ENCODE data around the gene C12orf60. TPM values are rescaled to one million over a fixed set of nuclear protein-coding genes. Genes with fewer than 3 reads are reported as not detected.

The C12orf60 gene
- total and polyA plus RNA-seq, 2 of the 8 experiments (the other 6 are each of a cell fraction or from before 2014, with no cell fraction given): 1.2 to 1.5 TPM

DNA sequence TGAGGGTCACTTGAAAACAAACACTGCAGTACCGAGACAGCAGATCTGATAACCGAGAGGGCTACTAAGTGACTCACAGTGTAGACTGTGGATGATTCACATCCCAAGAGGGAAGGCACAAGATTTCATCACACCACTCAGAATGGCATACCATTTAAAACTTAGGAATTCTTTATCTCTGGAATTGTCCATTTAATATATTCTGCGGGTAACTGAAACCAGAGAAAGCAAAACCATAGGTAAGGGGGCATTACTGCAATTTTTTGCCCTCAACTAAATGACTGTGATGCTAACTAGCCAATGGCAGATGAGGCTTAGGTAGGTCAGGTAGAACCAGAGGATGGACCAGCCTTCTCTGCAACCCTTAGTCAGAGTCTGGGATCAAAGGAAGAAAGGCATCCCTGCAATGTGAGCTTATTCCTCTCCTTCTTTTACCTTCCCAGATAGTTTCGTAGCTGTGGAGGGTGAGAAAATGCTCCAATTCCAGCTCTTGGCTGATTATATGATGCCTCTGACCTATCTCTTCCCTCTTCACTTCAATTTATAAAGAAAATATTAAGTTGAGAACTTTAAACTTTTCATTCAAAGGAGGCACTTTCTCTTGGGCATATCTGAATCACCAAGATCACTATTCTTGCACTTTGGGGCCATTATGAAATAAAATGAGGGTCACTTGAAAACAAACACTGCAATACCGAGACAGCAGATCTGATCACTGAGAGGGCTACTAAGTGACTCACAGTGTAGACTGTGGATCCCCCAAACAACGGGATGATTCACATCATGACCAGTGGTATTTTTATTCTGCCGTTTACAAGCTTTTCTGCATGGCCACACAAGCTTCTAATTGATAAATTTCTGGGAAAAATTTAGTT lies 33.1 kb downstream of the C12orf60 start:
- POLR2A ChIA-PET (ENCODE audit: partially characterized antibody): no interaction called here
- no peak for FAIRE-seq

More for the DNA sequence above, 33.1 kb downstream of the C12orf60 start:
- H3K27ac ChIP-seq (ENCODE audit: low read depth, low read length): no peak overlapping the region
- H2BK12ac ChIP-seq (ENCODE audit: low read depth, low read length): no peak overlapping the region
- H3K23ac ChIP-seq (ENCODE audit: insufficient read length): no peak overlapping the region
- H2BK5ac ChIP-seq (ENCODE audit: low read depth, low read length): no peak overlapping the region
- no peak overlapping the region for H4K5ac ChIP-seq (ENCODE audit: insufficient read length, low read depth, low read length)
- TF ChIP-seq EZH2 (IDR thresholded peaks at IDR 0.05; ENCODE audit: low read depth, low read length, severe bottlenecking): no peak
- no peak for TF ChIP-seq TAF7 (optimal IDR thresholded peaks at IDR 0.05; ENCODE audit: borderline replicate concordance, low read depth, low read length)
- no peak for TF ChIP-seq POLR2A (IDR thresholded peaks at IDR 0.05; ENCODE audit: control extremely low read depth in 1 of 2, low read depth in 2 of 2, low read length in 2 of 2)
- TF ChIP-seq, protein P1, sequence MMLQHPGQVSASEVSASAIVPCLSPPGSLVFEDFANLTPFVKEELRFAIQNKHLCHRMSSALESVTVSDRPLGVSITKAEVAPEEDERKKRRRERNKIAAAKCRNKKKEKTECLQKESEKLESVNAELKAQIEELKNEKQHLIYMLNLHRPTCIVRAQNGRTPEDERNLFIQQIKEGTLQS (IDR thresholded peaks at IDR 0.05; ENCODE audit: insufficient read depth, low read depth, low read length): no peak
- no peak for TF ChIP-seq RXRA (IDR thresholded peaks at IDR 0.05; ENCODE audit: insufficient read depth, low read depth, low read length)
- no peak for TF ChIP-seq TBP (IDR thresholded peaks at IDR 0.05; ENCODE audit: low read depth, low read length)
- TF ChIP-seq KDM5A (IDR thresholded peaks at IDR 0.05; ENCODE audit: low read length): no peak
- TF ChIP-seq PHF8 (conservative IDR thresholded peaks at IDR 0.05; ENCODE audit: low read depth, low read length): no peak
- TF ChIP-seq POU5F1 (IDR thresholded peaks at IDR 0.05; ENCODE audit: low read depth, low read length): no peak
- no peak for TF ChIP-seq NRF1 (IDR thresholded peaks at IDR 0.05; ENCODE audit: low read depth, low read length)
- CTCF ChIA-PET (ENCODE audit: partially characterized antibody): interaction anchor here (0.9 to 1.9 kb wide), 5 partner anchors 11 to 753 kb away, joined by 3 to 8 read pairs (median 5); no protein-coding TSS in a partner anchor
- no peaks in the 10 kb centered on the region for H3K79me2 ChIP-seq (ENCODE audit: control insufficient read depth in 1 of 2, insufficient read depth in 2 of 2, low read length in 2 of 2)
- H3K18ac ChIP-seq (ENCODE audit: extremely low read depth, low read length): no peak overlapping the region
- no peak overlapping the region for H3K4me3 ChIP-seq (ENCODE audit: extremely low read depth in 1 of 4, insufficient read depth in 2 of 4, low read depth in 3 of 4, low read length in 4 of 4)
- 92% methylated on average over 7 of the region's 7 CpGs; no CpG with 5 or more reads in 1 of the 2 experiments for whole genome bisulfite sequencing, 2 experiments (ENCODE audit: extremely low coverage in 1 of 2, insufficient coverage in 1 of 2, insufficient read length in 1 of 2, insufficient replicate concordance in 2 of 2, low coverage in 1 of 2, low lambda C conversion rate in 2 of 2, missing lambda C conversion rate in 1 of 2)
- no peak overlapping the region for H3K4me2 ChIP-seq (ENCODE audit: insufficient read depth in 1 of 2, low read depth in 2 of 2, low read length in 2 of 2)
- no peak overlapping the region for H2BK20ac ChIP-seq (ENCODE audit: low read length)
- H3K9ac ChIP-seq (replicated peaks in 1 of 4; ENCODE audit: extremely low read depth in 1 of 4, low read depth in 3 of 4, low read length in 3 of 4): no peak overlapping the region
- no peak overlapping the region for H3K56ac ChIP-seq (replicated peaks; ENCODE audit: insufficient read length, low read depth, low read length)
- H3K23me2 ChIP-seq (ENCODE audit: low read depth, low read length): no peaks in the 10 kb centered on the region
- H3K27me3 ChIP-seq (replicated peaks in 1 of 4; ENCODE audit: control insufficient read depth in 3 of 4, extremely low read depth in 1 of 4, insufficient read depth in 3 of 4, low read length in 3 of 4): no peaks in the 10 kb centered on the region
- H2BK120ac ChIP-seq (replicated peaks; ENCODE audit: low read depth, low read length): no peak overlapping the region
- no peak for DNase-seq (ENCODE audit: low read depth in 1 of 2, low spot score in 2 of 2)
- H4K8ac ChIP-seq (ENCODE audit: extremely low read depth, insufficient read depth, low read length): no peak overlapping the region
- no peak overlapping the region for H3K14ac ChIP-seq (ENCODE audit: insufficient read length)
- no peak overlapping the region for H2BK15ac ChIP-seq (ENCODE audit: low read length)
- no peak overlapping the region for H4K91ac ChIP-seq (replicated peaks; ENCODE audit: insufficient read length, low read length)
- H3K4me1 ChIP-seq (replicated peaks in 1 of 4; ENCODE audit: control insufficient read depth in 3 of 4, insufficient read depth in 4 of 4, low read length in 3 of 4): no peaks in the 10 kb centered on the region
- no peak overlapping the region for H2AK5ac ChIP-seq (ENCODE audit: low read depth, low read length)
- H2AFZ ChIP-seq (ENCODE audit: low read length): no peak overlapping the region
- no peaks in the 10 kb centered on the region for H3K79me1 ChIP-seq (ENCODE audit: low read depth, low read length)
- no peak overlapping the region for H3K4ac ChIP-seq (replicated peaks; ENCODE audit: insufficient read length, low read depth, low read length)
- no peaks in the 10 kb centered on the region for H4K20me1 ChIP-seq (replicated peaks in 1 of 2; ENCODE audit: control insufficient read depth in 1 of 2, insufficient read depth in 2 of 2, low read length in 2 of 2)
- no peaks in the 10 kb centered on the region for H3K36me3 ChIP-seq (ENCODE audit: control insufficient read depth in 2 of 4, insufficient read depth in 4 of 4, low read length in 3 of 4)
- no peaks in the 10 kb centered on the region for H3K9me3 ChIP-seq (ENCODE audit: insufficient read depth in 2 of 2, low read depth in 1 of 2, low read length in 1 of 2)

Measured in H1 (cell line).